Activated CD4-positive, alpha-beta T cell treated with anti-CD3 and anti-CD28 coated beads, Interleukin-2, Interleukin-4, amounts not matched to agents 100 ng/mL and 50 ng/mL, durations not matched to agents 16 hours and 8 hours (primary cell): ENCODE results near the gene PLEK2.
A peak's percentile ranks its signal among the peaks of the same experiment; 100 is the strongest.
"Not testable (repeated sequence)": the region's sequence is repeated elsewhere in the genome, so short reads cannot be mapped to it uniquely, and the experiment has no call there.

ENCODE experiments used
- DNase-seq: peaks from one replicate; pipeline ENCODE4 v3.0.0-alpha.2; 2020; ENCODE audit warnings: low spot score

PLEK2 gene

DNA sequence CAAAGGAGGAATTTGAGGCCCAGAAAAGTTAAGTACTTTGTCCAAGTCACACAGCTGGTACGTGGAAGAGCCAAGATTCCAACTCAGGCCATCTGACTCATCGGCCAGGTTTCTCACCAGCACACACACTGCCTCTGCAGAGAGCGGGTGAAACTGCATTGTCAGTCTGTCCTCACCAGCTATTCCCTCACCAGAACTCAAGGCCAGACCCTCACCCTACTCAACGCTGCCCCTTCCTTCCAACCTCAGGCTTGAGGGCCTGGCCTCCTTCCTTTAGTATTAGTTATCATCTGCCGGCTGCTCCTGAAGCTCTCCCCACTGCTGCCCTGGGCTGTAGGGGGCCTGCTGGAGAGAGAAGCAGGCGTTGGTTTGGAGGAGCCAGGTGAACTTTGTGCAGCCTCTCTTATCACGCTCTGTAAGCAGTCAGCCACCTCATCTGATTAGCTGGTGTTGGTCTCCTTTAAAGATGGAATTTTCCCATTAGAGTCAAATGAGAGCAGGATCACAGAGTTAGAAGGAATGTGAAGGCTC, 16.6 kb upstream of the PLEK2 start:
- no peak for DNase-seq

DNA sequence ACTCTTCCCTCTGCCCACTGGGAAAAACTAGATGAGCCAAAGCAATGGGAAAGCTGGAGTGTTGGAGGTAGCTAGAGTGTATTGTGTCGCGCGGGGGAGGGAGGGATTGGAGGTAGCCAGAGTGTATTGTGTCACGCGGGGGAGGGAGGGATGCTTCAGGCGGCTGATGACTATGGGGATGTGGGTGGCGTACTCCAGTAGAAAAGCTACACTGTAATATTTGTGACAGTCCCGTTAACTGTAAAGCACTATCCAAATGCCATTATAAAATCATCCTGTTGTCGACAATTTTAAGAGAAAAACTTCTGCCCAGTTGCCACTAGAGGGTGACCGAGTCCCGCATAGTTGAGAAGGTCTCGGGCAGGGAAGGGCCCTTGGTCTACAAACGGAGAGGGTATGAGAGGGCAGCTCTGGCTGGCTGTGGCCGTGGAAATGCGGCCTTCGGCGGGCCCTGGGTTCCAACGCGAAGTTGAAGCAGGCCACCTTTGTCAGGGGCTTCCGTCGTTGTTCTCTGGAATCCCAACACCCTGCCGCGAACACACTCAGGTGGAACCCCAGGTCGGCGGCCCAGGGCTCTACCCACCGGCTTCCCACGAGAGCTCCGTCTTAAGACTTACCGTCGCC, 15.1 kb upstream of the PLEK2 start:
- DNase-seq = peak; percentile 74

DNA sequence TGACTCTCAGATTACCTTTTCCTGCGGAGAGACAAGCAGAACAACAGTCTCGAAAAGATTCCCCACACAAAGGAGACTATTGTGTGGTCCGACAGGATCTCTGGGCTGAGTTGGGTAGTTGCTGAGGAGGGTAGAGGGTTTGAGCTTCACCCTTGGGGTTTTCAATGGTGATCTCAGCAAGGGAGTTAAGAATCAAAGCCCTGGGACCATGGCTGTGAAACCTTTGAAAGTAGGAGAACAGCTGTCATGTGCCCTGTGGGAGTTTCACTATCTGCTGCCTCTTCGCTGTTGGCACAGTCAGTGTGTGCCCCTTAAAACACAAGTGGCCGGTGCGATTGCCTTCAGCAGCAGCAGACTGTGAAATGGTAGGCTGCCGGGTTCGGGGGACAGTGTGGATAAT, 14.2 kb upstream of the PLEK2 start:
- DNase-seq = no peak

DNA sequence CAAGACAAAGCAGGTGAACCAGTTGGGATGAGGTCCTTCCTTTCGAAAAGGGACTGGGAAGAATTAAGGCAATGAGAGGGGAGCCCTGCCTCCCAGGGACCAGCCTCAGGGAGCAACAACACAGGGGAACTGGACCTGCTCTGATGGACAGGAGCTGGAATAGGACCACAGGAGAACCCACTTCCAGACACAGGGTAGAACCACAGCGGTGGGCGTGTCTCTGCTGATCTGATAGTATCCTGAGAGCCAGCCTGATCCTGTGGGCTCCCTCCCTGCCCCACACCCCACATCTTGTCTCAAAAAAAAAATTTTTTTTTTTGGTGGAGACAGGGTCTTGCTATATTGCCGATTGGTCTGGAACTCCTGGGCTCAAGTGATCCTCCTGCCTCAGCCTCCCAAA, 13.6 kb upstream of the PLEK2 start:
- no peak for DNase-seq

DNA sequence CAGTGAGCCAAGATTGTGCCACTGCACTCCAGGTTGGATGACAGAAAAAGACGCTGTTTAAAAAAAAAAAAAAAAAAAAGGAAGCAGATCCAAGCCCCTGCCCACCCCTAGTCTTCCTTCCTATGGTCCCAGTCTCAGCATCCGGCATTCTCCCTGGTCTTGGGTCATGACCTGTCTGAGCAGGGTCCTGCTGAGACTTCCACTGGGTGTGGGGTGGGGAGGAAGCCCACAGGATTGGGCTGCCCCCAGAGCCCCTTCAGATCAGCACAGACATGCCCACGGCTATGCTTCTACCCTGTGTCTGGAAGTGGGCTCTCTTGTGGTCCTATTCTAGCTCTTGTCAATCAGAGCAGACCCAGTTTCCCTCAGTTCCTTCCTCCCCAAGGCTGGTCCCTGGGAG, 12.6 kb upstream of the PLEK2 start:
- DNase-seq = no peak

DNA sequence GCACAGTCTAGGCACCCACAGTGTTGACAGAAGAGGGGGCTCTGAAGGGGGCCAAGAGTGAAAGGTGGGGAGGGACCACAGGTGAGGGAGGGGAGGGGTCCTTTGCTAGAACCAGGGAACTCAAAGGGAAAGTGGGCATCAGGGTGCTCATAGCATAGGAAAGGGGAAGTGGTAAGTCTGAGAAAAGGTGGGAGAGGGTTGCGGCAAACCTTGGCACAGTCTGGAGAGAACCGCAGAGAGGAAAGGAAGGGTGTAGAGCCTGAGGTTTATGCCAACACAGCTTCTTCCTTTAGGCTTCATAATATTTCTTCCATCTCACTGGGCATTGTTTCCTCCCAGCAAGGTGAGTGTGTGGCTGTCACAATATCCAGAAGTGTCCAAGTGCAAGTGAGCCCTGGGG, 11.5 kb upstream of the PLEK2 start:
- no peak for DNase-seq

DNA sequence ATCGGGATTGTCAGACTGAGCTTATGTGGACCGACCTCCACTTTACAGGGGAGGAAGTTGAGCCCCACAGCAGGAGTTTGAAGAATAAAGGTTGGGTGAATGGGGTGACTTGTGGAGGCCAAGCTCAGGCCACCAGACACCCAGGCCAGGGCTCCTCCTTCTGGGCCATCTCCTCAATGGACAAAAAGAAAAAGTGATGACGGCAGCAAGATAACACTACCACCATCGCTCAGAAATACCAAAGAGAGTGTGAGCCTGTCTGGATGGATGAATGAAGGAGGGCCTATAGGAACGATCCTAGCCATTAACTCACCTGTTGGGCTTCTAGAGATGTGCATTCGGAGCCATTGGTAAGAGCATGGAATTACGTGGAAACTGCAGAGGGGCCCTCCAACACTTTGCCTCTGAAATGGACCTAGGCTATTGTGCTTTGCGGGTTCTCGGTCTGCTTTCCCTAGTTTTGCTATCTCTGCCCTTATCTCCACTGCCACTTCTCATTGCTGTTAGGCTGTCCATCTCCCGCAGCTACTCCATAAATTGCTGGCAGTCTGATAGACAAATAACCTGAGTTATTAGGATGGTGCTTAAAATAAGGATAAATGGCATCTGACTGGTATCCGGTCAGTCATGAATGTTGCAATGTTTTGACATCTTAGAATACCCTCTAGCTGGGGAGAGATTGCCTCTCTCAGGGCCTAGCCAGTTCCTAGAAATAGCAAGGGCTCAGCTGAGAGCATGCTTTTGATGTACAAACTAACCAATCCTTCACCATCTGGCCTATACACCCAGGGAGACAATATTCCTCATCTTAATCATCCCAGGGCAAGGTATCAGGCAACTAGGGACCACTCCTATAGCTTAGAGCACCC, 9.6 kb upstream of the PLEK2 start:
- DNase-seq = no peak

DNA sequence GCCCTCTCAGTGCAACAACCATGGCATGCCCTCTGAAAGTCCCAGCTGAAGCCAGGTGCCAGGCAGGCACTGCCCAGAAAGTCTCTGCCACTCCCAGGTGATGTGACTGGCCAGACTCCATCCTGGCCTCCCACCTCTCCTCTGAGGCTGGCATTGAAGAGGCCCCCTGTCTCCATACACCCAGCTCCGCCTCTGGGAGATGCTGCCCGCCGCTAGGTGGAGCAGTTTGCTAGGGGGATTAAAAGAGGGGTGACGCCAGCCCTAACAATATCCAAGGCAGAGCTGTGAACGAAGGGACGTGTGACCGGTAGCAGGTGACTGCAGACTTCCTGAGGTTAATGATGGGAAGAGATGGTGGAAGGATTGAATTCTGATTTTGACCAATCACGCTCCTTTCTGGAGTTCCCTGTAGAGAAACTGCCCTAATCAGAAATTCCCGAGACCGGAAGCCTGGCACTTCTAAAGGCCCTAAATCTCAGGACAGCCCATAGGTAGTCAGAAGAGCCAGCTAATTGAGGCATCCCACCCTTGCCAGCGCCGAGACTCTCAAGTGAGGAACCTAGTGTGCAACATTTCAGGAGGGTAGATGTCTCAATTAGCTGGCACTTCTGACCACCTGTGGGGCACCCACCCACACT, 8.3 kb upstream of the PLEK2 start:
- DNase-seq = peak; percentile 43

DNA sequence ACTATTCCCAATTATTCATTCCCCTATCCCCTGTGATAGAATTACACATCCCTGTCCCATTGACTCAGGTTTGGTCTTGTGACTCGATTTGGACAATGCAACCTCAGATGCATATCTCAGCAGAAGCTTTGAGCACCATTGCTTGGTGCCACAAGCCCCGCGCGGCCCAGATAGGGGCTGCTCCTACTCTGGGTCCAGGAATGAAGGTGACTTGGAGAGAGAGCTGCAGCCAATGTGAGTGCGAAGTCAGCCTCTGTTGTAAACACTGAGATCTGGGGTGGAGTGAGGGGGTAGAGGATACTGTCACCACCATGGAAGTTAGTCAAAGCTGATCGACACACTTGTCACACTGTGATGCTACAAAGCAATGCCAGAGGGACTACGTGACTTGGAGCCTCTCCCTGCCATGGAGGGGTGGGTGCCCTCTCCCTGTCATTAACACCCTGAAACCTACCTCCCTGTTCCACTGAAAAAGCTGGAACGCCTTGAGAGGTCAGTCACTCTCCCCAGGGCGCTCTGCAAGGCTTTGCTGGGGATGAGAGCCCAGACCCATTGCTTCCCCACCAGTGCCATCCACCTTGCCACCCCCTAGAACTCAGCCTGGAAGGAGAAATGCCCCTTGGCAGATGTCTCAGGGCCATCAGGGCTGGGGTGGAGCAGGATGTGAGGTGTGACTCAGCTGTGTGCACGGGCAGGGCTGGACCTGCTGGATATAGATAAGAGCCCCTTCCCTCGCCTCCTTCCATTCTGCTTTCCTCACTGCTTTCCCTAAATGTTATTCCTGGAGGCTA, 6.6 kb upstream of the PLEK2 start:
- no peak for DNase-seq

DNA sequence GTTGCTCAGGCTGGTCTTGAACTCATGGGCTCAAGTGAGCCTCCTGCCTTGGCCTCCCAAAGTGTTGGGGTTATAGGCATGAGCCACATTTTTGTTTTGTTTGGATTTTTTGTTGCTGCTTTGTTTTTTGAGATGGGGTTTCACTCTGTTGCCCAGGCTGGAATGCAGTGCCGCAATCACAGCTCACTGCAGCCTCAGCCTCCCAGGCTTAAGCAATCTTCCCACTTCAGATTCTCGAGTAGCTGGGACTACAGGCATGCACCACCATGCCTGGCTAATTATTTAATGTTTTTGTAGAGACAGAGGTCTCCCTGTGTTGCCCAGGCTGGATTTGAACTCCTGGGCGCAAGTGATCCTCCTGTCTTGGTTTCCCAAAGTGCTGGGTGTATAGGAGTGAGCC, 5.7 kb upstream of the PLEK2 start:
- DNase-seq = no peak

DNA sequence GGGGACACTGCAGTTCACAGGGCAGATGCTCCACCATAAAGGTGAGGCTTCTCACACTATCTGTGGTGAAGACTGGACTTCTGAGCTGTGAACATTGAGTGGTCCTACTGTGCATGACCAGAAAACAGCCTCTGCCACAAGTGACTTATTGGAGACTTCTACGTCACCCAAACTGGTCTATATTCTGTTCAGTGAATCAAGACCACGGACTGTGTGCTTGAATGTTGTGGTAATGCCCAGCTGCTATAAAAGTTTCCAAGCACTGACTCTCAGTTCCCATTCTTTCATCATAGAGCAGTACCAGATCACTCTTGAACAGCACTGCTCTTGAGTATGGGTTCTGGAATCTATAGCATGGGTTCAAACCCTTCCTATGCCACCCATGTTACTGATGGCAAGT, 4.8 kb upstream of the PLEK2 start:
- no peak for DNase-seq

DNA sequence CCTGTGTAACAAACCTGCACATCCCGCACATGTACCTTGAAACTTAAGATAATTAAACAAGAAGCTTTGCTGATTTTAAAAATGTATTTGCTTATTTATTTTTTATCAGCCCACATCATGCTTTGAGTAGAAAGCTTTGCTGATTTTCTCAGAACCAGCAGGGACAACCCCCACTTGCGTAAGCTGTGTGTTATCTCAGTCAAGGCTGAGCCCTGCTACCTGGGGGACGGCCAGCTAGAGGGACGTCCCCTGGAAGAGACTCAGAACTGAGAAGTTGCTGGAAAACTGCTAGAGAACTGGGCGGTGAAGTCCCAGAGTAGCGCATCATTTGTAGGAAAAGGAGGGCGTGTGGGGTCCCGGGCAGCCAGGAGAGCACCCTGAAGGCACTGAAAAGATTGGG, 4.1 kb upstream of the PLEK2 start:
- DNase-seq = no peak

DNA sequence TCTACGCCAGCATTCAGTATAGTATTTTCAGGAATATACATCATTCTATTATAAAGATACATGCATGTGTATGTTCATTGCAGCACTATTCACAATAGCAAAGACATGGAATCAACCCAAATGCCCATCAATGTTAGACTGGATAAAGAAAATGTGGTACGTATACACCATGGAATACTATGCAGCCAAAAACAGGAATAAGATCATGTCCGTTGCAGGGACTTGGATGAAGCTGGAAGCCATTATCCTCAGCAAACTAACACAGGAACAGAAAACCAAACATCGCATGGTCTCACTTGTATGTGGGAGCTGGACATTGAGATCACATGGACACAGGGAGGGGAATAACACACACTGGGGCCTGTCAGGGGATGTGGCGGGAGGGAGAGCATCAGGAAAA, 3.6 kb upstream of the PLEK2 start:
- DNase-seq = not testable (repeated sequence)

DNA sequence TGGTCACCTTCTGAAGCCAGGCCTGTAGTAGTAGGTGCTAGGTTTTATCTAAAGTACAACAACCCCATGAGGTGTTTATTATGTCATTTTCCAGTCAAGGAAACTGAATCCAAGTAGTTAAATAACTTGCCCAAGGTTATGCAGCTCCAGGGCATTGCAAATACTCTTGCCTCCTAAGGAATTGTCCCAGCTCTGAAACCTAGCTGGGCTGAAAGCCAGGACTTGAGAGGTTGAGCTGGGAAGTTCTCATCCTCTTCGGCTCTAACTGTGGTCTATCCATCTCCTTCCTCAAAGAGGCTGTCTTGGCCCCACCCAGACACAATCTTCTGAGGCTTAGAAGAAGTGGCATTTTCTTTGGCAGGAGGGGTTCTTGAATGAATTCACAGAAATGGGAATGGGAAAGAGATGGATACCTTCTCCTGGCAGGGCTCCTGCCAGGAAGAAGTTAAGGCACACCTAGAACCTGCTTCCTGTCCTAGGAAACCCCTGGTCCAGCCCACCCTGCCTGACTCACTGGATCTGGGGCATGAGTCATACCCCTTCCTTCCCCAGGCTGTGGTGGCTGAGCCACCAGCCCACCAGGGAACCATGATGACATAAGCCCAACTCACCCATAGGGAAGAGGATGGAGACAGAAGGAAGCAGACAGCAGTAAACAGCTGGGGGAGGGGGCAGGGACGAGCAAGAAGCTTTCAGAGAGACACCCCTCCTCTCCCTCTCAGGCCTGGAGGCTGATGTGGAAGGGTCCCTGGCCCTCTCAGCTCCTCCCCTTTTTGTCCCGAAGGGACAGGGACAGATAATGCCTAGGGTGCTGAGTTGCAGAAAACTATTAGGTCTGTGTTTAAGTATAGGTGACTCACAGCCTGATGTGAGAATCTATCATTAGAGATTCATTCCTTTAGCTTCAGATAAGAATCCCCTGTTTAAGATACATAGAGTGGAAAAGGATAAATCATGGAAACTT, 2.1 kb upstream of the PLEK2 start:
- DNase-seq = peak; percentile 9

DNA sequence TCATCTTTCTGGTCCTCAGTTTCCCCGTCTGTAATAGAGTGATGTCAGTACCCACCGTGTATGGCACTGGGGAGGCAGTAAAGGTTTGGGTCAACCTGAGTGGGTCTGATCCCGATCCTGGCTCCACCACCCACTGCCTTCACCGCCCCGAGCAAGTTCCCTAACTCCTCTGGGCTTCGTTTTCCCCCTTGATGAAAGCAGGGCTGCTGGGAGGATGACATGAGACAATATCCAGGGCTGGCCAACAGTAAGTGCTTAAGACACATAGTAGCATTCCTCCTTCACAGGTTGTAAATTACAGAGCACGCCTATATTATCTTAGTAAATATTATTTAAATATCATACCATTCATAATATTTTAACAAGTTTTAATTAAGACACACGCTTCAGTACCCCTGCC, 595 bp downstream of the PLEK2 start:
- DNase-seq = no peak

DNA sequence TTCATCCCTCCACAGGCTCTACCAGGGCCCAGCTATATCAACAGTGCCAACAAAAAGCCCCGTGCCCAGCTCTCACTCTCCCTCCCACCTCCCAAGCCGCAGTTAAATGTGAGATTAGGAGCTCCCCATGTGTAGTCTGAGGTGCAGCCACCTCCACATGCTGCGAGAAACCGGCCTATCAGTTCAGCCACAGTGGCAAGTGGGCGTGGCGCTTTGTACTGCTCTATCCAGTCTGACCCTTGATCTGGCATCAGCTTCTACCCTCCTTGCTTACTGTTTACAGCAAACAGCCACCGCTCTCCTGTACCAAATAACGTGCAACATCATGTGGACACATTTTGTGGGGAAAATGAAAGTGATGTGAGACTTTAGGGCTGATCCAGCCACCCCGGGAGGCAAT, 1.7 kb downstream of the PLEK2 start:
- DNase-seq = no peak

DNA sequence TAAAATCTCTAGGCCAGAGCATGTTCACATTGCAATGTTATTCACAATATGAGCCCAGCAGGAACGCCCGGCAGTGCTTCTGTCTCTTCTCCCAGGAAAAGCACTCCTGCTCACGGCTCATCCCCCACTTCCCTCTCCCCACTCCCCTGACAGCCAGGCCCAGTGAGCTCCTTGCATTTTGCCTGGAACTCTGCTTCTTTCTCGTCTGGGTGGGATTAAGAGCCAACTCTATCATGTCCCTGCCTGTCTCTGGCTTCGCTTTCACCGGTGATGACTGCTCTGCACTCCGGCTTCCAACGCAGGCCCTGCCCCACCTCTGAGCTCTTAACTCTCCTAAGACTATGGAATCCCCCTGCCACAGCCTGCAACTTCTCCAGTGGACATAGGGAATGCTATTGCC, 2.5 kb downstream of the PLEK2 start:
- no peak for DNase-seq

DNA sequence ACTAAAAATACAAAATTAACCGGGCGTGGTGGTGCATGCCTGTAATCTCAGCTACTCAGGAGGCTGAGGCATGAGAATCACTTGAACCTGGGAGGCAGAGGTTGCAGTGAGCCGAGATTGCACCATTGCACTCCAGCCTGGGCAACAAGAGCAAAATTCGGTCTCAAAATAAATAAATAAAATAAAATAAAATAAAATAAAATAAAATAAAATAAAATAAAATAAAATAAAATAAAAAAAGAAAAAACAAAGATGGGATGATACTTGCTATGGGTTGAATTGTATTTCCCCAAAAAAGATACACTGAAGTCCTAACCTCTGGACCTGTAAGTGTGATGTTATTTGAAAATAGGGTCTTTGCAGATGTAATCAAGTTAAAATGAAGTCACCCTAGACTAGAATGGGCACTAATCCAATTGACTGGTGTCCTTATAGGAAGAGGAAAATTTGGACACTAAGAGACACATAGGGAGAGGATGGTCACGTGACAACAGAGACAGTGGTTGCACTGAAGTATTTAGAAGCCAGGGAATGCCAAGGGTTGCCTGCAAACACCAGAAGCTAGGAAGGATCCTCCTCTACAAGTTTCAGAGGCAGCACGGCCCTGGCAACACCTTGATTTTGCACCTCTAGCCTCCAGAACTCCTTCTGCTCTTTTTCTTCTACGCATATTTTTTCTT, 3.7 kb downstream of the PLEK2 start:
- DNase-seq = not testable (repeated sequence)

DNA sequence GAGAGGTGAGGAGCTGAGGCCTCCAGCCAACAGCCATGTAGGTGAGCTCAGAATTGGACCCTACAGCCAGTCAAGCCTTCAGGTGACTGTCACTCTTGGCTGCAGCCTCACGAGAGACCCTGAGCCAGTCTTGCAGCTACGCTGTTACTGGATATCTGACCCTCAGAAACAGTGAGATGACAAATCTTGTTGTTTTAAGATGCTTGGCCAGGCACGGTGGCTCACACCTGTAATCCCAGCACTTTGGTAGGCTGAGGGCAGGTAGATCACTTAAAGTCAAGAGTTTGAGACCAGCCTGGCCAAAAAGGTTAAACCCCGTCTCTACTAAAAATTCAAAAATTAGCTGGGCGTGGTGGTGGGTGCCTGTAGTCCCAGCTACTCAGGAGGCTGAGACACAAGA, 6.2 kb downstream of the PLEK2 start:
- DNase-seq = no peak

DNA sequence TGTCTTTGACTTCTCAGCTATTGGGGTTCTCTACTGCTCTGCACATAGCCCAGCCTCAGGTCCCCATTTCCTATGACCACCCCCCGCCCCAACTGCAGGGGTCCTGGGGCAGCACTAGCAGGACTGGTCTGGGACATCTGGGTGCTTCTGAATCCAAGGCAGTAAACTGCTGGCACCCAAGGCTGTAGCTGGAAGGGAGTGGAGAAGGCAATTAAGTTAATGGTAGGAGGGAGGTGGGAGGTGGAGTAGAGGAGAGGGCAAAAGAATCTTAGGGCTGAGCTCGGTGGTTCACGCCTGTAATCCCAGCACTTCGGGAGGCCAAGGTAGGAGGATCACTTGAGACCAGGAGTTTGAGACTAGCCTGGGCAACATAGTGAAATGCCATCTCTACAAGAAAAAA, 11.5 kb downstream of the PLEK2 start:
- no peak for DNase-seq

DNA sequence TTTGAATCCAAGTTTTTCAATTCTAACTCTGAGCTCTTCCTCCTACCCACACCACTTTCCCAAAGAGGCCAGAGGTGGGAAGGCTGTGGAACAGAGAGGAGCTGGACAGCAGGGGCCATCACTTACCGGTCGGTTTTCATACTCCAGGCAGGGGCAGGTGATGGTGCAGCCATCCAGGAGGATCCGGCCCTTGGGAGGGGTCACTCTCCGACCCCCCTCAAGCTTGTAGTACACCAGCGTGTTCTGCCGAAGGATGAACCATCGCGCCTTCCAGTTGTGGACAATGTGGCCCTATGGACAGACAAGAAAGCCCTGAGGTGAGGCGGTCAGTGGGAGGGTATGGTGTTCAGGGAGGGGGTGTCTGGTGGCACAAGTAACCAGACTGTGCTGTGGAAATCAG, 14.4 kb downstream of the PLEK2 start:
- no peak for DNase-seq
